Nephron (organoid): ENCODE measurements around the gene SMCO2.

ENCODE experiments used
- H3K27ac Mint-ChIP-seq, 3 experiments: 2 replicates each; pipeline ENCODE4 v1.8.0; 2020; ENCODE audit warnings: mixed read lengths in 3 of 3, mild to moderate bottlenecking in 2 of 3, moderate library complexity in 1 of 3
- H3K27me3 Mint-ChIP-seq: 2 replicates; pipeline ENCODE4 v1.8.0; 2021; ENCODE audit warnings: low read depth, mild to moderate bottlenecking, moderate library complexity, mixed read lengths
- H3K36me3 Mint-ChIP-seq: 2 replicates; pipeline ENCODE4 v1.8.0; 2020; ENCODE audit warnings: low read depth, mixed read lengths
- H3K4me1 Mint-ChIP-seq: 2 replicates; pipeline ENCODE4 v1.8.0; 2020; ENCODE audit warnings: mixed read lengths
- H3K4me3 Mint-ChIP-seq, 3 experiments: 2 replicates each; pipeline ENCODE4 v1.8.0; 2020; ENCODE audit warnings: mild to moderate bottlenecking in 3 of 3, mixed read lengths in 3 of 3, moderate library complexity in 2 of 3
- H3K9me3 Mint-ChIP-seq: 2 replicates; pipeline ENCODE4 v1.8.0; 2020; ENCODE audit warnings: mixed read lengths
- TF ChIP-seq, protein P1 (sequence below), 3 experiments: fragments of 200-600 bp; sonication (generic); IDR thresholded peaks; one replicate each; pipeline ENCODE4 v1.5.0; 2021; ENCODE audit warnings: antibody characterized with exemption in 3 of 3; ENCODE audit not compliant: unreplicated experiment in 3 of 3

Gene SMCO2

DNA sequence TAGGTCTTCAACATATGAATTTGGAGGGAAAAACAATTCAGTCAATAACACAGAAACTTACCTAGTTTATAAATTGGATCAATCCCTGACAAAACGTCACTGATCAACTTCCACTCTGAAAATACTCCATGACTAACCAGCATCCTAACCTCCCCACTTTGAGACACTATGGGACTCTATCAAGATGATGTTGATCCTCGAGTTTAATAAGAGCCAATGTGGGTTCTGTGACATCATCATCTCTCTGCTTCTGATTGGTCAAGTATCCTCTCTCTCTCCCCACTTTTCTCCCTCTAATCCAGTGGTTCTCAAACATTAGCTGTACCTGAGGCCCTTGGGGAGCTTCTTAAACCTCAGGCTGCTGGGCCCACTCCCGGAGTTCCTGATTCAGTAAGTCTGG, at the start of gene SMCO2:
Gene SMCO2 (plus strand): TSS at position 301 of the 400 bp plus-strand sequence. CDS start 23,896 bp downstream, outside the sequence.
- no peaks in the 10 kb centered on the region for H3K36me3 Mint-ChIP-seq
- TF ChIP-seq, protein P1, sequence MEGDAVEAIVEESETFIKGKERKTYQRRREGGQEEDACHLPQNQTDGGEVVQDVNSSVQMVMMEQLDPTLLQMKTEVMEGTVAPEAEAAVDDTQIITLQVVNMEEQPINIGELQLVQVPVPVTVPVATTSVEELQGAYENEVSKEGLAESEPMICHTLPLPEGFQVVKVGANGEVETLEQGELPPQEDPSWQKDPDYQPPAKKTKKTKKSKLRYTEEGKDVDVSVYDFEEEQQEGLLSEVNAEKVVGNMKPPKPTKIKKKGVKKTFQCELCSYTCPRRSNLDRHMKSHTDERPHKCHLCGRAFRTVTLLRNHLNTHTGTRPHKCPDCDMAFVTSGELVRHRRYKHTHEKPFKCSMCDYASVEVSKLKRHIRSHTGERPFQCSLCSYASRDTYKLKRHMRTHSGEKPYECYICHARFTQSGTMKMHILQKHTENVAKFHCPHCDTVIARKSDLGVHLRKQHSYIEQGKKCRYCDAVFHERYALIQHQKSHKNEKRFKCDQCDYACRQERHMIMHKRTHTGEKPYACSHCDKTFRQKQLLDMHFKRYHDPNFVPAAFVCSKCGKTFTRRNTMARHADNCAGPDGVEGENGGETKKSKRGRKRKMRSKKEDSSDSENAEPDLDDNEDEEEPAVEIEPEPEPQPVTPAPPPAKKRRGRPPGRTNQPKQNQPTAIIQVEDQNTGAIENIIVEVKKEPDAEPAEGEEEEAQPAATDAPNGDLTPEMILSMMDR (IDR thresholded peaks at IDR 0.05; ENCODE audit: unreplicated experiment in 3 of 3): no peak
- H3K9me3 Mint-ChIP-seq: peaks cover 6% of the 10 kb centered on the region
- H3K27ac Mint-ChIP-seq: no peak within 1 kb of the TSS
- H3K4me3 Mint-ChIP-seq: no peak within 1 kb of the TSS
- peaks cover 13% of the 10 kb centered on the region for H3K27me3 Mint-ChIP-seq
- H3K4me1 Mint-ChIP-seq: no peaks in the 10 kb centered on the region

DNA sequence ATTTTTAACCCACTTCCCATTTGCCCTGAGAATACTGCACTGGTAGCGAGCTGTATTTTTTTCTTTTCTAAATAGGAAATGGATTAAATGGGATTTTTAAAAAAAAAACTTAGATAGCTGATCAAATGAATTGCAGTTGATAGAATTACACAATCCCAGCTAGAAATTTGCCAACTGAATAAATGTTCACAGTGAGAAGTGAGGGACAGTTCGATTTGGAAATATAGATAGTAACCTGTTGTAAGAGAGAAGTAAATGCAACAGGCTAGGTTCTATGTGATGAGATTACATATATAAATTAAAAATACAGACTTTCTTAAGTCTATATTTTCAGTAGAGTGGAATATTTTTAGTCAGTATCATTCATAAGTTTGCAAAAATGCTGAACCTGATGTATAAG, 48.1 kb upstream of the SMCO2 start:
- Mint-ChIP-seq H3K9me3 (no peaks in the 10 kb centered on the region), H3K4me1 (no peaks in the 10 kb centered on the region), H3K4me3 (no peak overlapping the region), H3K27me3 (no peaks in the 10 kb centered on the region), H3K36me3 (peaks cover 5% of the 10 kb centered on the region), H3K27ac (no peak overlapping the region)
- TF ChIP-seq, protein P1 (IDR thresholded peaks at IDR 0.05; ENCODE audit: unreplicated experiment in 3 of 3): no peak

DNA sequence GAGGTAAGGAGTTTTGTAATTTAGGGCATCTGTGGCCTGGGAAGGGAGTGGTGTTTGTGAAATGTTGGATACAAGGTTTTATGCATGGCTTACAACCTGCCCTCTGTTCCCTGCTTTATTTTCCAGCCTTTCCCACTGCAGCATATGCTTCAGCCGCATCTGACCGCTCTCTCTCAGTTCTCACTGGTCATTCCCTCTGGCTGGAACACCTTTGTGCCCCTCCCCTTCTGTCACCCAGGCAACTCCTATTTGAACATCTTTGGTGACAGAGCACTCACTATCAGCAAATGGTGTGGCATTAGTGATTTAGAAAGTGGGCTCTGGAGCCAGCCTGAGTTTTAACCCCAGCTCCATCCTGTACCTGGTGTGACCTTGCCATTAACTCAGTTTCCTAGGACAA, 47.5 kb upstream of the SMCO2 start:
- H3K36me3 Mint-ChIP-seq: peaks cover 5% of the 10 kb centered on the region
- TF ChIP-seq, protein P1 (IDR thresholded peaks at IDR 0.05; ENCODE audit: unreplicated experiment in 3 of 3): no peak
- H3K9me3 Mint-ChIP-seq: no peaks in the 10 kb centered on the region
- no peak overlapping the region for H3K27ac Mint-ChIP-seq
- H3K4me3 Mint-ChIP-seq: no peak overlapping the region
- H3K27me3 Mint-ChIP-seq: no peaks in the 10 kb centered on the region
- no peaks in the 10 kb centered on the region for H3K4me1 Mint-ChIP-seq

DNA sequence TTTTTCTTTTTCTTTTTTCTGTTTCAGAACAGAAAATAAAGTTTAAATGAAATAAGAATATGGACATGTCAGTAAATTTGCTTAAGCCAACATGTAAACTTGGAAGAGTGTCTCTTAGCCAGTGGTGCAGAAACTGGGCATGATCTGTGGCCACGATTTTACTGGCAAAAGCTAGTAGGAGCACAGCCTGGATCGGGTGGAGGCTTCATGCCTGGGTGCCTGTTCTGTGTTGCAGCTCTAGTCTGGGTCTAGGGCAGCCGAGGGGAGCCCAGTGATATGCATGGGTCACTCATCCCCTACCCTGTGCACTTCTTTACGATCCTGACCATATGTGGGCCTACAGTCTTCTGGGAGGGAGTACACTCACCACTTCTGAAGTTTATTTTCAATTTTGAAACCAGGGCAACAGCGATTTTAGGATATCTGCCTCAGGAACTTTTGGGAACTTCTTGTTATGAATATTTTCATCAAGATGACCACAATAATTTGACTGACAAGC, 45.6 kb upstream of the SMCO2 start:
- H3K27ac Mint-ChIP-seq: no peak overlapping the region

DNA sequence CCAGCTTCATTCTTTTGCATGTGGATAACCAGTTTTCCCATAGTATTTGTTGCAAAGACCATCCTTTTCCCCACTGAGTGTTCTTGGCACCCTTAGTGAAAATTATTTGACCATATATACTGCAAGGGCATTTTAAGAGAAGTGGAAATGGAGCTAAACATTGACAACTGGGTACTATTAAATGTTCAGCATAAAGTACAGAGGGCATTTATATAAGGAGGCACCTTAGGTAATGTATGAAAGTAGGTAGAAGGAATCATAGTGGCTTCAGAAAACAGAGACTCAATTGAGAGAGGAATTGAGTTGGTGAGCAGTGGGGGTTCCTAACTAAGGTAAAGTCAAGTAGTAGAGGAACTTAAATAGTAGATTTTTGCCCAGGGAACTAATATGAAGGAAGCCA, 34.5 kb upstream of the SMCO2 start:
- no peak overlapping the region for H3K4me3 Mint-ChIP-seq
- TF ChIP-seq, protein P1 (IDR thresholded peaks at IDR 0.05; ENCODE audit: unreplicated experiment in 3 of 3): no peak
- H3K4me1 Mint-ChIP-seq: no peaks in the 10 kb centered on the region
- H3K36me3 Mint-ChIP-seq: peaks cover 7% of the 10 kb centered on the region
- no peaks in the 10 kb centered on the region for H3K27me3 Mint-ChIP-seq
- H3K9me3 Mint-ChIP-seq: peaks cover 17% of the 10 kb centered on the region
- H3K27ac Mint-ChIP-seq: no peak overlapping the region

More for the DNA sequence above, 45.6 kb upstream of the SMCO2 start:
- Mint-ChIP-seq H3K9me3 (peaks cover 12% of the 10 kb centered on the region), H3K36me3 (peaks cover 11% of the 10 kb centered on the region), H3K4me1 (no peaks in the 10 kb centered on the region), H3K4me3 (no peak overlapping the region), H3K27me3 (no peaks in the 10 kb centered on the region)
- TF ChIP-seq, protein P1 (IDR thresholded peaks at IDR 0.05; ENCODE audit: unreplicated experiment in 3 of 3): no peak

DNA sequence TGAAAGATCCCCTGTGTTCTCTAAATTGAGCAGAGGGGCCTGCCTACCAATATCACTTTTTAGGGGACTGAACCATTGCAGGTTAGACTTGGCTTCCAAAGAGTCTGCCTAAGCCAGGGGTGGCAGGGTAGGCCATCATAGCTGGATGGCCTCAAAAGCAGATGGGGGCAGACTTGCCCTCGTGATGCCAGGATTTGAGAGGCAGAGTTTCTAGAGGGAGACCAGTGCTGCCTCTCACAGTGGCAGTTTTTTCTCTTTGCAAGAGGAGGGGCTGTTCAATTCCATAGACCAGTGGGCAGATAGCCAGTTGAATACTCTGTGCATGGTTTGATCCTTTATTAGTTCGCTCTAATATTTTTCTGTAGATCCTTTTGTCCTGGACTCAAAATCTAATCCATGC, 23.8 kb upstream of the SMCO2 start:
- Mint-ChIP-seq H3K27ac (no peak overlapping the region), H3K36me3 (peaks cover 5% of the 10 kb centered on the region), H3K27me3 (no peaks in the 10 kb centered on the region), H3K4me3 (no peak overlapping the region), H3K9me3 (no peaks in the 10 kb centered on the region), H3K4me1 (peaks cover 6% of the 10 kb centered on the region)
- TF ChIP-seq, protein P1 (IDR thresholded peaks at IDR 0.05; ENCODE audit: unreplicated experiment in 3 of 3): no peak
